ENCODE data around the gene CCL5.

DNA sequence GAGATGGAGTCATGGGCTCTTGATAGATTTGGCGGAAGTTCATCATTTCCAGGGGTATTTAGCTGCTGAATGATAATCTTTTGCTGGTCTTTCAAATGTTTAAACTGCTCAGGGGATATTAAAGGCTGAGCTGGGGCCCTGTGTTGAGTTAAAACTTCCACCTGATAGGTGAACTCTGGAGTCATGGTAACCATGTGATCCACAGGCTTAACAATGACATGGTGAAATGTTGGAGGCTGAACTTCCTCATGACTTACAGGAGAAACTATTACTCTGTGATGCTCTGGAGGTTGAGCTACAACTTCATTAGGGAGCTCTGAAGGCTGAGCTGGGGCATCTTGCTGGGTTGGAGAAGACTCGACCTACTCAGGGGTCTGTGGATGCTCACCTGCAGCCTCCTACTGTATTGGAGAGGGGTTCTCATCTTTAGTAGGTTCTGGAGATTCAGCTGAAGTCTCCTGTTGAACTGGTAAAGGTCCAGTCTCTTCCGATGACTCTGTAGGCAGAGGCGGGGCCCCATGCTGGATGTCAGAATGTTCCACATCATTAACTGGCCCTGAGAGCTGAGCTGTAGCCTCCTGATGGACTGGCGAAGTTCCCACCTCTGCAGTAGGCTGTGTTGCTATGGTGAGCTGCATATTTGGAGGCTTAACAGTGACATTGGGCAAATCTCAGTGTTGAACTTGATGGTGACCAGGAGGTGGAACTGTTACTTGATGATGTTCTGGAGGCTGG lies 26.2 kb upstream of the CCL5 start:
- TF ChIP-seq, protein P1, sequence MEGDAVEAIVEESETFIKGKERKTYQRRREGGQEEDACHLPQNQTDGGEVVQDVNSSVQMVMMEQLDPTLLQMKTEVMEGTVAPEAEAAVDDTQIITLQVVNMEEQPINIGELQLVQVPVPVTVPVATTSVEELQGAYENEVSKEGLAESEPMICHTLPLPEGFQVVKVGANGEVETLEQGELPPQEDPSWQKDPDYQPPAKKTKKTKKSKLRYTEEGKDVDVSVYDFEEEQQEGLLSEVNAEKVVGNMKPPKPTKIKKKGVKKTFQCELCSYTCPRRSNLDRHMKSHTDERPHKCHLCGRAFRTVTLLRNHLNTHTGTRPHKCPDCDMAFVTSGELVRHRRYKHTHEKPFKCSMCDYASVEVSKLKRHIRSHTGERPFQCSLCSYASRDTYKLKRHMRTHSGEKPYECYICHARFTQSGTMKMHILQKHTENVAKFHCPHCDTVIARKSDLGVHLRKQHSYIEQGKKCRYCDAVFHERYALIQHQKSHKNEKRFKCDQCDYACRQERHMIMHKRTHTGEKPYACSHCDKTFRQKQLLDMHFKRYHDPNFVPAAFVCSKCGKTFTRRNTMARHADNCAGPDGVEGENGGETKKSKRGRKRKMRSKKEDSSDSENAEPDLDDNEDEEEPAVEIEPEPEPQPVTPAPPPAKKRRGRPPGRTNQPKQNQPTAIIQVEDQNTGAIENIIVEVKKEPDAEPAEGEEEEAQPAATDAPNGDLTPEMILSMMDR (IDR thresholded peaks at IDR 0.05 in 8 of 11, conservative IDR thresholded peaks at IDR 0.05 in 3 of 11): no peak
- no peak for TF ChIP-seq POLR2A (IDR thresholded peaks at IDR 0.05)
